GM10266 (cell line): ENCODE data around the gene NT5DC4.
A peak's percentile ranks its signal among the peaks of the same experiment; 100 is the strongest.

Experiments
- DNase-seq: peaks from one replicate; pipeline ENCODE4 v3.0.0; 2012; ENCODE audit errors: extremely low spot score
- CTCF ChIP-seq: IDR thresholded peaks from 2 replicates; pipeline ENCODE4 v1.5.1; 2012; ENCODE audit warnings: mild to moderate bottlenecking, low read depth; ENCODE audit not compliant: control insufficient read depth, insufficient read depth; ENCODE audit errors: missing control alignments

Gene NT5DC4

GRCh38 chr2:112756207-112756606 lies 35.4 kb downstream of the NT5DC4 start:
- TF ChIP-seq CTCF: no peak

GRCh38 chr2:112757265-112757664 lies 36.4 kb downstream of the NT5DC4 start:
- no peak for DNase-seq
- TF ChIP-seq CTCF: no peak

More at GRCh38 chr2:112756207-112756606, 35.4 kb downstream of the NT5DC4 start:
- no peak for DNase-seq

GRCh38 chr2:112758711-112759110 lies 37.9 kb downstream of the NT5DC4 start:
- no peak for TF ChIP-seq CTCF
- no peak for DNase-seq

GRCh38 chr2:112760149-112760548 lies 39.3 kb downstream of the NT5DC4 start:
- DNase-seq: no peak
- TF ChIP-seq CTCF: no peak

GRCh38 chr2:112762276-112762675 lies 41.5 kb downstream of the NT5DC4 start:
- TF ChIP-seq CTCF: no peak

GRCh38 chr2:112764071-112765044 lies 43.5 kb downstream of the NT5DC4 start, which contains the start of gene CKAP2L:
Gene CKAP2L (minus strand): TSS chr2:112764609. CDS start chr2:112764598, 11 bp downstream.
- DNase-seq: peak; percentile 93
- TF ChIP-seq CTCF: no peak

More at GRCh38 chr2:112762276-112762675, 41.5 kb downstream of the NT5DC4 start:
- no peak for DNase-seq

- TF ChIP-seq CTCF: no peak
- no peak for DNase-seq
These were observed 44.4 kb downstream of the NT5DC4 start for GRCh38 chr2:112765251-112765650.
